Measurements from ENCODE around the gene NAT16.
"Not testable (repeated sequence)": the region's sequence is repeated elsewhere in the genome, so short reads cannot be mapped to it uniquely, and the experiment has no call there.

NAT16 gene

DNA sequence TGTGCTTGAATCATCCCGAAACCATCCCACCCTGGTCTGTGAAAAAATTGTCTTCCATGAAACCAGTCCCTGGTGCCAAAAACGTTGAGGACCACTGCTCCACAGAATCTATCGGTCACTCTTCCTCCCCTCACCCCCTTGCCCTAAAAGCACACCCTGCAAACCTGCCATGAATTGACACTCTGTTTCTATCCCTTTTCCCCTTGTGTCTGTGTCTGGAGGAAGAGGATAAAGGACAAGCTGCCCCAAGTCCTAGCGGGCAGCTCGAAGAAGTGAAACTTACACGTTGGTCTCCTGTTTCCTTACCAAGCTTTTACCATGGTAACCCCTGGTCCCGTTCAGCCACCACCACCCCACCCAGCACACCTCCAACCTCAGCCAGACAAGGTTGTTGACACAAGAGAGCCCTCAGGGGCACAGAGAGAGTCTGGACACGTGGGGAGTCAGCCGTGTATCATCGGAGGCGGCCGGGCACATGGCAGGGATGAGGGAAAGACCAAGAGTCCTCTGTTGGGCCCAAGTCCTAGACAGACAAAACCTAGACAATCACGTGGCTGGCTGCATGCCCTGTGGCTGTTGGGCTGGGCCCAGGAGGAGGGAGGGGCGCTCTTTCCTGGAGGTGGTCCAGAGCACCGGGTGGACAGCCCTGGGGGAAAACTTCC, 54.0 kb downstream of the NAT16 start:
- TF ChIP-seq Cebpa-rat (IDR thresholded peaks at IDR 0.05): no peak
- peak overlapping the region; percentile 77 to 94 (median 88) for H3K4me2 ChIP-seq
- peak overlapping the region in 5 of 10 experiments; percentile 10 to 47 (median 35); a peak in 3 of 20 replicates for H3K4me3 ChIP-seq
- H4K20me1 ChIP-seq: no peaks in the 10 kb centered on the region
- no peaks in the 10 kb centered on the region for H3K36me3 ChIP-seq
- H3K27ac ChIP-seq: peak overlapping the region in 10 of 11 experiments; percentile 55 to 75 (median 72); a peak in 20 of 22 replicates
- H3K9me3 ChIP-seq (replicated peaks in 1 of 11): no peaks in the 10 kb centered on the region
- H3K9ac ChIP-seq: peak overlapping the region in 9 of 11 experiments; percentile 33 to 66 (median 47); a peak in 15 of 22 replicates
- H3K4me1 ChIP-seq: peaks cover 64 to 78% (median 76%) of the 10 kb centered on the region in 10 experiments
- peaks cover 0 to 28% (median 0%) of the 10 kb centered on the region in 11 experiments; a peak in 4 of 22 replicates for H3K27me3 ChIP-seq

DNA sequence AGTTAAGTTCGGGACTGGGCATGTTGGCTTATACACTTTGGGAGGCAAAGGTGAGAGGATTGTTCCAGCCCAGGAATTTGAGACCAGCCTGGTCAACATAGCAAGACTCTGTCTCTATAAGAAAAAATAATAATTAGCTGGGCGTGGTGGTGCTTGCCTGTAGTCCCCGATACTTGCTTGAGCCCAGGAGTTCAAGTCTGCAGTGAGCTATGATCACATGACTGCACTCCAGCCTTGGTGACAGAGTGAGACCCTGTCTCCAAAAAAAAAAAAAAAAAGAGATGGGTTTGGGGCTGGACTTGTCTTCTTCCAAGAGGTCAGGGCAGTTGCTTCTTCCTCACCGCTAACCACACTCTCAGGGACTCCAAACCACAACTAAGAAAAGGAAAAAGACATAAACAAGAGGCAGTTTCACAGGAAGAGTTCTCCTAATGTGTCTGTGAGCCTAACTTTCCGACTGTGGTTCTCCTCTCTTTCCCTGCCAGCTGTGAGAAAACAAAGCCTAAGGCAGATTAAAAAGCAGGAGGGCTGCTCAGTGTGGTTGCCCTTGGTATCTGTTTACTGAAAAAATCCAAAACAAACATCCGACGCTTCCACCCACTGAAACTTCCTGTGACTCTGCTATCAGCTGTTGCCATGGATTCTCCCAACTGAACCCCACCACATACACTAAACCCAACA, 55.6 kb downstream of the NAT16 start:
- H3K4me1 ChIP-seq: peaks cover 66 to 93% (median 91%) of the 10 kb centered on the region in 10 experiments
- H3K36me3 ChIP-seq: no peaks in the 10 kb centered on the region
- peak overlapping the region in 3 of 10 experiments; percentile 2 to 16 (median 3); a peak in 2 of 20 replicates for H3K4me3 ChIP-seq
- no peaks in the 10 kb centered on the region for H3K9me3 ChIP-seq (replicated peaks in 1 of 11)
- H4K20me1 ChIP-seq: no peaks in the 10 kb centered on the region
- peaks cover 0 to 28% (median 0%) of the 10 kb centered on the region in 11 experiments; a peak in 4 of 22 replicates for H3K27me3 ChIP-seq
- H3K27ac ChIP-seq: peak overlapping the region; percentile 55 to 75 (median 69); a peak in 21 of 22 replicates
- H3K4me2 ChIP-seq: peak overlapping the region; percentile 77 to 94 (median 88)
- peak overlapping the region in 10 of 11 experiments; percentile 18 to 66 (median 52); a peak in 20 of 22 replicates for H3K9ac ChIP-seq
- no peak for TF ChIP-seq Cebpa-rat (IDR thresholded peaks at IDR 0.05)

DNA sequence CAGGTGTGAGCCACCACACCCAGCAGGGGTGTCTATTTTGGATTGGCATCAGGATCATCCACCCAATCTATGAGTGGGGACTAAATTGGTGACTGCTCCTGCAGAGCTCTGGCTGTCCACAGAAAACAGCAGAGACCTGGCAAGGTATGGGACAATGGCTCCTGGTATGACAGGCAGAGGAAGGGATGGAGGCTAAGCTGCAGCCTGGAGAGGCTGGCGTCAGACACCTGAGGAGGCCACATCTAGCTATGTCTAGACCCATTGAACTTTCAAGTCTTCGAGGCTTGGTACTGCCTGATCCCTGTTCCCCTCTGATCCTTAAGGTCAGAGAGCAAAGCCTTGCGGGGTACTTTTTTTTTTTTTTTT, 56.4 kb downstream of the NAT16 start:
- Histone ChIP-seq H3K9me3 (replicated peaks in 1 of 11) (no peaks in the 10 kb centered on the region), H3K4me3 (no peak overlapping the region), H3K27me3 (peaks cover 0 to 28% (median 0%) of the 10 kb centered on the region in 11 experiments; a peak in 4 of 22 replicates), H3K4me2 (peak overlapping the region in 10 of 11 experiments; percentile 77 to 94 (median 89); a peak in 18 of 22 replicates), H4K20me1 (no peaks in the 10 kb centered on the region), H3K27ac (peak overlapping the region in 2 of 11 experiments; percentile 73 to 74; a peak in 2 of 22 replicates), H3K9ac (no peak overlapping the region), H3K36me3 (no peaks in the 10 kb centered on the region), H3K4me1 (peaks cover 66 to 99% (median 94%) of the 10 kb centered on the region in 10 experiments)
- TF ChIP-seq Cebpa-rat (IDR thresholded peaks at IDR 0.05): no peak

DNA sequence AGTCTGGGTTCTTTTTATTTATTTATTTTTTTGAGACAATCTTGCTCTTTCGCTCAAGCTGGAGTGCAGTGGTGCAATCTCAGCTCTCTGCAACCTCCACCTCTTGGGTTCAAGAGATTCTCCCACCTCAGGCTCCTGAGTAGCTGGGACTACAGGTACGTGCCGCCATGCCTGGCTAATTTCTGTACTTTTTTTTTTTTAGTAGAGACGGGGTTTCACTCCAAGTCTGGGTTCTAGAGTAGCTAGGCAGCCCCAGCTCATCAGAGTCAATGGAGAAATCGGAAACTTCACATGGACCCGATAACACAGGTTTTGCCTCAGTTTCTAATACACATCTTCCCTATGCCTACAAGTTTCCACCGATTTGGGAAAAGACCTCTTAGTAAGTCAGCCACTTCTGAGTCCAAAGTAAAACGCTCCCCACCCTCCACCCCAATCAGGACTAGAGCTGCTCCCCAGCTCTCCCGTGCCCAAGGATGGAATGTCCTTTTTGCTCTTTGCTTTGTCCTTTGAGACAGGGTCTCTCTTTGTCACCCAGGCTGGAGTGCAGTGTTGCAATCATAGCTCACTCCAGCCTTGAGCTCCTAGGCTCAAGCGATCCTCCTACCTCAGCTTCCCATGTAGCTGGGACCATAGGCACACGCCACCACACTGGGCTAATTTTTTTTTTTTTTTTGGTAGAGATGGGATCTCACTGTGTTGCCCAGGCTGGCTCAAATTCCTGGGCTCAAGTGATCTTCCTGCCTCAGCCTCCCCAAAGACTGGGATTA, 57.0 kb downstream of the NAT16 start:
- peak overlapping the region in 4 of 11 experiments; percentile 65 to 70 (median 68); a peak in 3 of 22 replicates for H3K9ac ChIP-seq
- H4K20me1 ChIP-seq: no peaks in the 10 kb centered on the region
- TF ChIP-seq Cebpa-rat (IDR thresholded peaks at IDR 0.05): no peak
- H3K9me3 ChIP-seq (replicated peaks in 1 of 11): no peaks in the 10 kb centered on the region
- no peaks in the 10 kb centered on the region for H3K36me3 ChIP-seq
- peak overlapping the region in 5 of 11 experiments; percentile 75 to 79 (median 77); a peak in 7 of 22 replicates for H3K27ac ChIP-seq
- H3K4me3 ChIP-seq: peak overlapping the region in 2 of 10 experiments; percentile 26 to 28; a peak in 1 of 20 replicates
- H3K4me1 ChIP-seq: peaks cover 66 to 94% (median 89%) of the 10 kb centered on the region in 10 experiments
- H3K27me3 ChIP-seq: peaks cover 0 to 28% (median 0%) of the 10 kb centered on the region in 11 experiments; a peak in 4 of 22 replicates
- peak overlapping the region; percentile 77 to 94 (median 88) for H3K4me2 ChIP-seq

DNA sequence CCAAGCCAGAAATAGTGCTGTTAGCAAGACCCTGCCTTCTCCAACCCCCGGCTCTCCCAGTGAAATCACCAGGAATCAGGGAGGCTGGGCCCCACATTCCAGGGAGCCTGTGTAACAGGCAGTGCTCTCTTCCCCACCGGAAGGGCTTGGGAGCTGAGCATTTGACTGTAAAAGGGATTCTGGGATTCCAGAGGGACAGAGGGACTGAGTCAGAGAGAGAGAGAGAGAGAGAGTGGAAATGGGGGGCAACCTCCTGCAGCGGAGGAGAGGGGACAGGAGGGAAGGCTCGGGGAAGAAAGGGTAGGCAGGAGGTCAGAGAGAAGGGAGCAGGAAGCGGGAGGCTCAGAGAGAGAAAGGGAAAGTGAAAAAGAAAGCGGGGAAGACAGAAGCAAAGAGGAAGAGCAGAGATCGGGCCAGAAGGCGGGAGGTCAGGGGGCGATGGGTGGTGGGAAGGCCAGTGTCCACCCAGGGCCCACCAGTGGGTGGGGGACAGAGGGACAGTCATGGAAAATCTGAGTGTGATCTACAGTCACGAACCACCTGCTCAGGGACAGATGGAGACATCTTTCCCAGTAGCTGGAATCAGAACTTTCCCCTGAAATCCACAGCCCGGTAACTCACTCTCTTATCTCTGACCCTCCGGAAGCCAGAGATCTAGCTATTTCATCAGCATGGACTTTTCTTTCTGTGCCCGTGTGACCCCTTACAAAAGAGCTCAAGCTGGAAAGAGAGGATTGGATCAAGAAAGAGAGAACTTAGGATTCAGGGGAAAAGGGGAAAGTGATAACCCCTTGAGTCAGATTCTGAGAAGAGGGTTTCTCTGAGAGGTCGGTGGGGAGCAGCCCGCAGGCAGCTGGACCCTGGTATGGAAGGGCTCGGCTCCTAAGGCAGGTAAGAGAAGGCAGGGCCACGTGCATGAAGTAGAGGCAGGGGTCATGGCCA, 57.8 kb downstream of the NAT16 start:
- Histone ChIP-seq H3K27ac (peak overlapping the region in 10 of 11 experiments; percentile 47 to 79 (median 76); a peak in 19 of 22 replicates), H4K20me1 (no peaks in the 10 kb centered on the region), H3K36me3 (no peaks in the 10 kb centered on the region), H3K4me1 (peaks cover 59 to 87% (median 81%) of the 10 kb centered on the region in 10 experiments), H3K4me3 (peak overlapping the region; percentile 12 to 61 (median 28); a peak in 14 of 20 replicates), H3K9me3 (replicated peaks in 1 of 11) (no peaks in the 10 kb centered on the region), H3K9ac (peak overlapping the region; percentile 39 to 72 (median 64); a peak in 20 of 22 replicates), H3K27me3 (peaks cover 0 to 28% (median 0%) of the 10 kb centered on the region in 11 experiments; a peak in 4 of 22 replicates), H3K4me2 (peak overlapping the region; percentile 77 to 94 (median 88))
- no peak for TF ChIP-seq Cebpa-rat (IDR thresholded peaks at IDR 0.05)

DNA sequence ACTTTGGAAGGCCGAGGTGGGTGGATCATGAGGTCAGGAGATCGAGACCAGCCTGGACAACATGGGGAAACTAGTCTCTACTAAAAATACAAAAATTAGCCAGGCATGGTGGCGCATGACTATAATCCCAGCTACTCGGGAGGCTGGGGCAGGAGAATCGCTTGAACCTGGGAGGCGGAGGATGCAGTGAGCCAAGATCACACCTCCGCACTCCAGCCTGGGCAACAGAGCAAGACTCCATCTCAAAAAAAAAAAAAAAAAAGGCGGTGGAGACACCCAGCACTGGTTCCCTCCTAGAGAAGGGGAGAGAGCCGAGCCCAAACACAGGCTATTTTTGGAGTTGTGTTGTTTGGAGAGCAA, 58.5 kb downstream of the NAT16 start:
- H3K36me3 ChIP-seq; H4K20me1 ChIP-seq; H3K9me3 ChIP-seq (replicated peaks in 1 of 11): not testable (repeated sequence)
- peak overlapping the region in 9 of 10 experiments; percentile 21 to 61 (median 29); a peak in 7 of 20 replicates for H3K4me3 ChIP-seq
- peak overlapping the region in 10 of 11 experiments; percentile 39 to 72 (median 64); a peak in 19 of 22 replicates for H3K9ac ChIP-seq
- peak overlapping the region in 10 of 11 experiments; percentile 47 to 79 (median 76); a peak in 19 of 22 replicates for H3K27ac ChIP-seq
- peaks cover 0 to 28% (median 0%) of the 10 kb centered on the region in 11 experiments; a peak in 4 of 22 replicates for H3K27me3 ChIP-seq
- peak overlapping the region; percentile 77 to 94 (median 88) for H3K4me2 ChIP-seq
- H3K4me1 ChIP-seq: peaks cover 53 to 85% (median 76%) of the 10 kb centered on the region in 10 experiments
